Rectal smooth muscle tissue (tissue), 1 donor: Measurements from ENCODE around the gene EXPH5.

Source experiments
- H3K27ac ChIP-seq: one replicate; pipeline ENCODE4 v1.7.0; 2013; ENCODE audit warnings: low read depth, low read length, inconsistent platforms
- H3K27me3 ChIP-seq: one replicate; pipeline ENCODE4 v1.7.0; 2013; ENCODE audit warnings: low read length; ENCODE audit not compliant: control insufficient read depth, insufficient read depth
- H3K36me3 ChIP-seq: one replicate; pipeline ENCODE4 v1.7.0; 2013; ENCODE audit warnings: low read length; ENCODE audit not compliant: control insufficient read depth, insufficient read depth
- H3K4me1 ChIP-seq: one replicate; pipeline ENCODE4 v1.7.0; 2013; ENCODE audit warnings: low read length; ENCODE audit not compliant: control insufficient read depth, insufficient read depth
- H3K4me3 ChIP-seq: one replicate; pipeline ENCODE4 v1.7.0; 2013; ENCODE audit warnings: low read length
- H3K9ac ChIP-seq: one replicate; pipeline ENCODE4 v1.7.0; 2013; ENCODE audit warnings: low read length

EXPH5 gene

DNA sequence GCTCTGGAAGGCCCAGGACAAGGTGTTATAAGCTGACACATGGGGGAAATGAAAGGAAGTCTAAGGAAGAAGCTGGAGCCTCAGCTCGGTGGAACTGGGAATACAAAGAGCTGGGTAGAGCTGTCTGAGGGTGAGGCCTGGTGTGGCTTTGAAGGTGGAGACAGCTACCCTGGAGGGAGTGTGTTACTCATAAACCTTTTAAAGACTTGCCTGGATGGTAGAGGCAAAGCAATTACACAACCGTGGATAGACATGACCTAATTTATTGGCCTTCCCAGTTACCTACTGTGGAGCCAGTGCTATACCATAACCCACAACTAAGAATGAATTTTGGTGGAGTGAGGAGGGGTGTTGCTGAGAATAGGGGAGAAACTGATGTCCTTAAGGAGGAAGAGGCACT lies 22.6 kb downstream of the EXPH5 start:
- Histone ChIP-seq H3K36me3 (no peaks in the 10 kb centered on the region), H3K4me3 (no peak overlapping the region), H3K4me1 (no peaks in the 10 kb centered on the region), H3K27me3 (no peaks in the 10 kb centered on the region), H3K27ac (no peak overlapping the region), H3K9ac (no peak overlapping the region)

DNA sequence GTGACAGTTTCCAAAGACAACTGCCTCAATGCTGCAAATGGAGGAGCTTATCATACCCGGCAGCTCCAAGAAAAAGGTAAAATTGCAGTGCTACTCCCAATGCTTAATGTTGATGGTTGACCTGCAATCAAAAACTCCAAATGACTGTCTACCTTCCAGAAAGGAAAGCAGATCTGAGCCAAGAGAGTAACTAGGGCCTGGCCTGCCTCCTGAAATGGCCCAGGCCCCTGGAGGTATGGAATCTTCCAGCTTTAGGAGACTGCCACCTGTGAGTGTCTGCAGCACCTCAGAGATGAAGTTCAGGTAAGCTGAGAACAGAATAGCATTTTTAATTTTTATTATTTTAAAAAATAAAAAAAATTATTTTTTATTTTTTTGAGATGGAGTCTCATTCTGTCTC lies 23.7 kb downstream of the EXPH5 start:
- H3K4me3 ChIP-seq: no peak overlapping the region
- H3K4me1 ChIP-seq: no peaks in the 10 kb centered on the region
- no peaks in the 10 kb centered on the region for H3K36me3 ChIP-seq
- no peak overlapping the region for H3K9ac ChIP-seq
- no peaks in the 10 kb centered on the region for H3K27me3 ChIP-seq
- no peak overlapping the region for H3K27ac ChIP-seq

DNA sequence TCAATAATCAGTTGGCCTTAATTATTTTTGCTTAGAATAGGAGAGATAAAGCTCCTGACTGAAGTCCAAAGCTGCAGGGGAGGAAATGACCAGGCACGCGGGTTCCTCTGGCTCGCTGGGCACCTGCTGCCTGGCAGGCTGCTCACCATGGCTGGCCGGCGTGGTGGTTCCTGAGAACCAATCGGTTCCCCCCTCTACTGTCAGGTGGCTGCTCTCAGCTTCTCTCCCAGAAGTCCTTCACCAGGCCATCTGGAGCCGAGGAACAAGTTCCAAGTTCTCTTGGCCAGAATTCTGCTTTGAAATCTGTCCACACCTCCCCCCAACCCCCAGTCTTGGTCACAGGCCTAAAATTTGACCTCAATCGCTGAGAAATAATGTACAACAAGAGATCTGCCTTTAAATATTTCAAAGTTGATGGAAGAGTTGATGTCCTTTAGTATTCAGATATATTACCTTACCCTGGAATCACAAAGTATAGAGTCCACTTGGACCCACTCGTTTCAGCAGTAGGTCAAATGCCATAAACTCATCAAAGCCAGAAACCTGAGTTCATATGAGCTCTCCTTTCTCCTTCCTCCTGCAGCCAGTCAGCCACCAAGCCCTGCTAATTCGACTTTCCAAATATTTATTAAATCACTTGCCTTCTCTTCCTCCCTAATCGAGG lies 25.2 kb downstream of the EXPH5 start:
- Histone ChIP-seq H3K36me3 (no peaks in the 10 kb centered on the region), H3K27me3 (no peaks in the 10 kb centered on the region), H3K4me3 (no peak overlapping the region), H3K4me1 (no peaks in the 10 kb centered on the region), H3K27ac (no peak overlapping the region), H3K9ac (no peak overlapping the region)

DNA sequence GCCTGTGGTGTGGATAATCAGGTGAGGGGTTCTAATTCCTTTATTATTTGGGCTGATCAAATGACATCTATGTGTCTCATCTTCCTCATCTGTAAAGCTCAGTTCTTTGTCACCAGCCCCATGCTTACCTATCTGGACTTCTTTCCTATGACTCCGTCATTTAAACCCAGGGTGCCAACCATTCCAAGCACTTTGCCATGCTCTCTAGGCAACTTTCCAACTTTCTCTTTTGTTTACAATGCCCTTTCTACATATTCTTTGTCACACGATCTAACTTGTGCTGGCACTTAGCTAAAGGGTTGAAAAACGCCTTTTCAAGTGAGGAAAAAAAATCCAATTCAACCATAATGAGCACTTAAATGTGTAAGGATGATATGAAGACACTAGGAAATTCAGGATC lies 27.9 kb downstream of the EXPH5 start:
- H3K36me3 ChIP-seq: no peaks in the 10 kb centered on the region
- H3K27me3 ChIP-seq: no peaks in the 10 kb centered on the region
- H3K9ac ChIP-seq: no peak overlapping the region
- H3K4me3 ChIP-seq: no peak overlapping the region
- H3K27ac ChIP-seq: no peak overlapping the region
- H3K4me1 ChIP-seq: no peaks in the 10 kb centered on the region

DNA sequence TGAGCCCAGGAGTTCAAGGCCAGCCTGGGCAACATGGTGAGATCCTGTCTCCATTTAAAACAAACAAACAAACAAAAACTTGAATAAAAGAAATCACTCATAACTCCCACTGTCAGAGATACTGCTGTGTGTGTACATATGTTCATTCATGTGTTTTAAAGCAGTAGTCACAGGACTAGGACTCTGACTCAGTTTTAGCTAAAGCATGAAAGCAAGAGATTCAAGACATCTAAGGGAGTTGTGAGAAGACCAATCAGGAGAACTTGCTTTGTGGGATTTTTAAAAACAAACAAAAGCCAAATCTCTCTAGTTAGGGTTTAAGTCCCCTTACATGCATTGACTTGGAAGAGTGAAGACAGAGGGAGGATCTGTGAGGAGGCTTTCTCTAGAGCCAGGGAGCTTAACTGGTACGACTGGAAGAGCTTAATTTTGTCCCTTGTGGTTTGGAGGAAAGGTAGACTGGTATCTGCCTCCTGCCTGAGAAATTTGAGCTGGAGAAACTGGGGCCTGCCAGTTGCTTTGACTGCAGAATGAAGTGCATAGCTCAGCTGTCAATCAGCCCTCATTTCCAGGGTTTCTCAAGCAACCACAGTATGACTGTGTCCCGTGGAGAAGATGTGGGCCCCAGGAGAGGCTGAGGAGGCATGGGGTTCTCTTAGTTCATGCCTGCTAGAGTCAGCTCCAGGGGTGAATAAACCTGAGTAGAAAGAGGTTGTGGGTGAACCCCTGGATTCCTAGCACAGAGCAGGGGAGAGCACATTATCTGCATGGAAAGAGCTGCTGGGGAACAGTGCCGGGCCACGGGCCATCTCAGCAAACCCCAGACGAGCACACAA lies 30.6 kb downstream of the EXPH5 start:
- Histone ChIP-seq H3K36me3 (no peaks in the 10 kb centered on the region), H3K4me1 (no peaks in the 10 kb centered on the region), H3K4me3 (no peak overlapping the region), H3K9ac (no peak overlapping the region), H3K27ac (no peak overlapping the region), H3K27me3 (no peaks in the 10 kb centered on the region)

DNA sequence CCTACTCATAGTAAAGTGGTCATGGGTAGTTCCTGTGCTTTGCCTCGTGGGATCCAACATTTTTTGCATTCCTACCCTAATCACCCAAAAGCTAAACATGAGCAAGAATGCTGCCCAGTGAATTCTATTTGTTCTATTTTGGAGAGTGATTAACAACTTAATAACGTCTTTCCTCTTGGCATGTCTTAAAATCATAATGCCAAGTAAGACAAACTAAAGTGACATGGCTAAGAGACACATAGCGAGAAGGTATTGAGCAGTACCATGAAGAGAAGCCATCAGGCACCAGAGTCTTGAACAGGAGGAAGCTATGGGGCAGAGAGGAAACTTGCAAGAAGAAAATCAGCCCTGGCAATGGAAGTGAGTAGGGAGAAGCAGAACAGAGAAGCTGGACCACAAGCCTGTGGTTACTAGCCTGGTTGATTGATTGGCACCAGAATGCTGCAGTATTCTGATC lies 32.0 kb downstream of the EXPH5 start:
- H3K9ac ChIP-seq: no peak overlapping the region
- no peak overlapping the region for H3K27ac ChIP-seq
- no peak overlapping the region for H3K4me3 ChIP-seq
- no peaks in the 10 kb centered on the region for H3K27me3 ChIP-seq
- H3K4me1 ChIP-seq: no peaks in the 10 kb centered on the region
- no peaks in the 10 kb centered on the region for H3K36me3 ChIP-seq

DNA sequence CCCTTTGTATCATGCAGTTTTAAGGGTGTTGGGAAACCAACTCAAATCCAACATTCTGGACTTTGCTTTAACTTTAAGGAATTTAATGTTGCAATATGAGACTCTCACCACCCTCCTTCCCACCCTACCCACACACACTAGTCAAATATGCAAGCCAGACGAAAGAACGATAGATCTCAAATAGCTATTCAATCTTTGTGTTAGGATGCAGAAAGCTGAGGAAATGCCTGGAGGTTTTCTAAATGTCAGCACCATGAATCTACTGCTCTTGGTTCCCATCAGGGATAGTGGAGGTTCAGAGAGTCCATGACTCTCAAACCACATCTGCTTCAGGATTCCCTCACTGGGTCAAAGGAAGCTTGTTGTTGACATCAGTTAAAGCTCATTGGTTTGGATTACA lies 33.7 kb downstream of the EXPH5 start:
- H3K27ac ChIP-seq: no peak overlapping the region
- H3K27me3 ChIP-seq: no peaks in the 10 kb centered on the region
- no peak overlapping the region for H3K9ac ChIP-seq
- no peaks in the 10 kb centered on the region for H3K36me3 ChIP-seq
- no peak overlapping the region for H3K4me3 ChIP-seq
- no peaks in the 10 kb centered on the region for H3K4me1 ChIP-seq

DNA sequence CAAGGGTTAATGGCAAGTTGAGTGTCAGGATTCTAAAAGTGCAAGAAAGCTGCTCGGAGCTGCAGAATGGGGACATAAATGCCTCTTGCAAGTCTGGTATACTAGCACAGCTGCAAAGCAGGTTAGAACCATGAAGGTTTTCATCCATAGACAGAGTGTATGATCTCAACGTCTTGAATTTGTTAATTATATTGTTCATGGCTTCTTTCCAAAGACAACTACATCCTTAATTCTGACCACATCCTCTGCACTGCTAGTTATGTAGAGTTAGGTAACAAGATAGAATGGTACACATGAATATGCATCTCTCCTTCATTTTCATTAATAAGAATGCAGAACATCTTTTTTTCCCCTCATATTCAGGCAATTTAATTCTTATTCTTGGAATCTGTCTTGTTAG lies 34.2 kb downstream of the EXPH5 start:
- H3K27me3 ChIP-seq: no peaks in the 10 kb centered on the region
- no peaks in the 10 kb centered on the region for H3K4me1 ChIP-seq
- H3K27ac ChIP-seq: no peak overlapping the region
- no peaks in the 10 kb centered on the region for H3K36me3 ChIP-seq
- H3K9ac ChIP-seq: no peak overlapping the region
- no peak overlapping the region for H3K4me3 ChIP-seq

DNA sequence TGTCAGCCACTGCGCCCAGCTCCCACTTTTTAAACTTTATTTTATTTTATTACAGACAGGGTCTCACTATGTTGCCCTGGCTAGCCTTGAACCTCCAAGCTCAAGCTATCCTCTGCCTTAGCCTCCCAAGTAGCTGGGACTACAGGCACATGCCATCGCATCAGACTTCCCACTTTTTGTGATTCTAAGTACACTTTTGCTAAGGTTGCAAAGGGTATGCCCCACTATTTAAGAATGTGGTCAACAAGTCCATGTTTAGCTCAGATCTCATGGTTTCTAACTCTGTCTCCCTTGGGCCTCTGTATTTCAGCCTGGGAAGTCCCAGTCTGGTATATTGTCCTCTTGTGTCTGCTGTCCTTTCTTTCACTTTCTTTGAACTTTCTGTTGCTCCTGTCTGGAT lies 35.3 kb downstream of the EXPH5 start:
- Histone ChIP-seq H3K4me3 (no peak overlapping the region), H3K36me3 (no peaks in the 10 kb centered on the region), H3K4me1 (no peaks in the 10 kb centered on the region), H3K27ac (no peak overlapping the region), H3K27me3 (no peaks in the 10 kb centered on the region), H3K9ac (no peak overlapping the region)

GRCh38 chr11:108556019-108556418 lies 37.5 kb downstream of the EXPH5 start:
- Histone ChIP-seq H3K36me3 (no peaks in the 10 kb centered on the region), H3K4me1 (no peaks in the 10 kb centered on the region), H3K4me3 (no peak overlapping the region), H3K27me3 (no peaks in the 10 kb centered on the region), H3K27ac (no peak overlapping the region), H3K9ac (no peak overlapping the region)

GRCh38 chr11:108551651-108552462 lies 41.7 kb downstream of the EXPH5 start:
- H3K27me3 ChIP-seq: no peaks in the 10 kb centered on the region
- no peaks in the 10 kb centered on the region for H3K36me3 ChIP-seq
- H3K4me1 ChIP-seq: no peaks in the 10 kb centered on the region
- no peak overlapping the region for H3K9ac ChIP-seq
- no peak overlapping the region for H3K27ac ChIP-seq
- no peak overlapping the region for H3K4me3 ChIP-seq

DNA sequence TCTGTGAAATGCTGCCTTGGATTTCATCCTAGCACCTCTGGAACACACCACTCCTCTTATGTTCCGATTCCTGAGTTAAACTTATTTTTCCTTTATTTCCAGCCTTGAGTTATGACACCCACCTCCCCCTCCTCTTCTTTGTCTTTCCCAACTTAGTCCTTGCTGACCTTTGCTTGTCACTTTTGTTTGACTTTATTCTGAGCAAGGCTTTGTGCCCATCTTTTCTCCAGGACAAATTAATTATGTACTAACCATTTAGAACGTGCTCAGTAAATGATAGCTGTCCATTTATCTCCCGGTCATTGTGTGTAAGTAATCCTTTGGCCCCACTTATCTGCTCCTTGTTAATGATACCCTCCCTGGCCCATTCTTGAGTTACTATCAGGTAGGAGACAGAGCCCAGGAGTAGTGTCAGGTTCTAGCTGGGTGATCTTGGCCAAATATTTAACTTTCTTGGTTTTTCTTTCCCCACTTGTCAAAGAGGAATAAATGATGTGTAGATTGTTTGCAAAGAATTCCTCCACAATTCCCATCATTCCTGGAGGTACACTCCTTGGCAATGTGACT lies 44.2 kb downstream of the EXPH5 start:
- Histone ChIP-seq H3K27ac (no peak overlapping the region), H3K27me3 (no peaks in the 10 kb centered on the region), H3K4me3 (no peak overlapping the region), H3K9ac (no peak overlapping the region), H3K4me1 (no peaks in the 10 kb centered on the region), H3K36me3 (no peaks in the 10 kb centered on the region)
